ENCODE data around the gene MEGF11.

The MEGF11 gene

DNA sequence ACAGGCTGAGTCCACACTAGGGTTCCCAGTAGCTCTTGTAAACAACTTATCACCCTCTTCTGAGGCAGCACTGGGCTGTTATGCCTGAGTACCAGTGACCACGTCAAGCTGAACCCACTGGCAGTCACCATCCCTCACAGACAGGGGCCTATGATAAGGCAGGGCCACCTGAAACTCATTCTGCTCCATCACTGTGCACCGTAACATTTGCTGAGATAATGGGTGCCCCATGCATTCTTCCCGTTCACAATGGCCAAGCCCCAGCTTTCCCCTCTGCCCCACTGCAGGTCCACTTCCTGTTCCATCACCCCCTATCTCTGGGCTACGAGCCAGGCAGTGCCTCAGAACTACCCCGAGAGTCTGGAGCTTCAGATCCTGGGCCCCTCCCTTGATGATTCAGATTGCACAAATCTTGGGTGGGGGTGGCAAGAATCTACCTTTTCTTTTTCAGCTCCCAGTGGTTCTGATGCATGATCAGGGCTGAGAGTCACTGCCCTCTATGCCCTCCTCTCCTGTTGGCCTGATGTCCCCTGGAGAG, 226.2 kb downstream of the MEGF11 start:
- Histone ChIP-seq H3K4me2 (ENCODE audit: low read length) (no peak overlapping the region), H3K4me3 (ENCODE audit: low read depth, low read length) (no peak overlapping the region), H3K27ac (no peak overlapping the region), H3K27me3 (ENCODE audit: control insufficient read depth, insufficient read depth, low read length) (no peaks in the 10 kb centered on the region), H3K36me3 (ENCODE audit: control insufficient read depth, insufficient read depth, low read length) (no peaks in the 10 kb centered on the region), H3K79me2 (no peaks in the 10 kb centered on the region), H3K4me1 (peaks cover 6% of the 10 kb centered on the region), H2AFZ (no peak overlapping the region), H3K9me3 (ENCODE audit: control insufficient read depth, low read length) (no peaks in the 10 kb centered on the region), H3K9ac (no peak overlapping the region)
- TF ChIP-seq, protein P1, sequence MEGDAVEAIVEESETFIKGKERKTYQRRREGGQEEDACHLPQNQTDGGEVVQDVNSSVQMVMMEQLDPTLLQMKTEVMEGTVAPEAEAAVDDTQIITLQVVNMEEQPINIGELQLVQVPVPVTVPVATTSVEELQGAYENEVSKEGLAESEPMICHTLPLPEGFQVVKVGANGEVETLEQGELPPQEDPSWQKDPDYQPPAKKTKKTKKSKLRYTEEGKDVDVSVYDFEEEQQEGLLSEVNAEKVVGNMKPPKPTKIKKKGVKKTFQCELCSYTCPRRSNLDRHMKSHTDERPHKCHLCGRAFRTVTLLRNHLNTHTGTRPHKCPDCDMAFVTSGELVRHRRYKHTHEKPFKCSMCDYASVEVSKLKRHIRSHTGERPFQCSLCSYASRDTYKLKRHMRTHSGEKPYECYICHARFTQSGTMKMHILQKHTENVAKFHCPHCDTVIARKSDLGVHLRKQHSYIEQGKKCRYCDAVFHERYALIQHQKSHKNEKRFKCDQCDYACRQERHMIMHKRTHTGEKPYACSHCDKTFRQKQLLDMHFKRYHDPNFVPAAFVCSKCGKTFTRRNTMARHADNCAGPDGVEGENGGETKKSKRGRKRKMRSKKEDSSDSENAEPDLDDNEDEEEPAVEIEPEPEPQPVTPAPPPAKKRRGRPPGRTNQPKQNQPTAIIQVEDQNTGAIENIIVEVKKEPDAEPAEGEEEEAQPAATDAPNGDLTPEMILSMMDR (IDR thresholded peaks at IDR 0.05) = no peak

DNA sequence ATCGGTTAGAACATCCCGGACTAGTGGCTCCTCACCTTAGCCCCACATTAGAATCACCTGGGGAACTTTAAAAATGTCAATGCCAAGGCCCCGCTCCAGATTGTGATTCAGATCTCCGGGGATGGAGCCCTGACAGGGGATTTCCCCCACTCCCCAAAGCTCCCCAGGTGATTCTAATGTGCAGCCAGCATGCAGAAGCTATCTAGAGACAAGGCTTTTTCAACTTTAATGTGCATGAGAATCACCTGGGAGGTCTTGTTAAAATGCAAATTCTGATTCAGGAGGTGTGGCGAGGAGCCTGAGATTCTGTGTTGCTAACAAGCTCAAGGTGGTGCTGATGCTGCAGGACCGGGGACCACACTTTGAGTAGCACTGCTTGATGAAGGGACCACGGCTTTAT, 227.6 kb downstream of the MEGF11 start:
- TF ChIP-seq, protein P1 (IDR thresholded peaks at IDR 0.05) = no peak
- H3K9me3 ChIP-seq (ENCODE audit: control insufficient read depth, low read length) = no peaks in the 10 kb centered on the region
- H3K27me3 ChIP-seq (ENCODE audit: control insufficient read depth, insufficient read depth, low read length) = no peaks in the 10 kb centered on the region
- peaks cover 13% of the 10 kb centered on the region for H3K4me1 ChIP-seq
- no peak overlapping the region for H2AFZ ChIP-seq
- H3K36me3 ChIP-seq (ENCODE audit: control insufficient read depth, insufficient read depth, low read length) = no peaks in the 10 kb centered on the region
- no peak overlapping the region for H3K4me2 ChIP-seq (ENCODE audit: low read length)
- no peak overlapping the region for H3K9ac ChIP-seq
- H3K79me2 ChIP-seq = no peaks in the 10 kb centered on the region
- H3K4me3 ChIP-seq (ENCODE audit: low read depth, low read length) = no peak overlapping the region
- H3K27ac ChIP-seq = no peak overlapping the region

DNA sequence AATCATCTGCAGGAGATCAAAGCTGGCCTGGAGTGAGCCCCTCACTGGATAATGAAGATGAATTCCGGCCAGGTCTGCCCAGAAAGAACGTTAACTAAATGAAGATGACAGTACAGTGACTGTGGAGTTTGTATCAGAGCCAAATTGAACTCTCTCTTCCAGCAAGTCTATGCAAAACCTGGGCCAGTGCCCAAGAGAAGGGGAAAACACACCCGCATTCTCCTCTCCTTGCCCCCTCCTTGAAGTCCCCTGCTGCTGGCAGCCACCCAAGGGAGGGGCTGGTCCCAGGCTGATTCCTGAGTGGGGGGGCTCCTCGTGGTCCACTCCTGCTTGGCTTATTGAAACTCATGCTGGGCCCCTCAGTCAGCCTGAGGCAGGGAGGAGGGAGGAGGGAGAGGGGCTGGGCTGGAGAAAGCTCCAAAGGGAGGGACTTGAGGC, 228.5 kb downstream of the MEGF11 start:
- no peaks in the 10 kb centered on the region for H3K9me3 ChIP-seq (ENCODE audit: control insufficient read depth, low read length)
- H3K9ac ChIP-seq = no peak overlapping the region
- H3K27me3 ChIP-seq (ENCODE audit: control insufficient read depth, insufficient read depth, low read length) = no peaks in the 10 kb centered on the region
- TF ChIP-seq, protein P1 (IDR thresholded peaks at IDR 0.05) = no peak
- no peak overlapping the region for H3K4me3 ChIP-seq (ENCODE audit: low read depth, low read length)
- no peak overlapping the region for H3K27ac ChIP-seq
- no peaks in the 10 kb centered on the region for H3K79me2 ChIP-seq
- peaks cover 13% of the 10 kb centered on the region for H3K4me1 ChIP-seq
- H3K4me2 ChIP-seq (ENCODE audit: low read length) = no peak overlapping the region
- H3K36me3 ChIP-seq (ENCODE audit: control insufficient read depth, insufficient read depth, low read length) = no peaks in the 10 kb centered on the region
- no peak overlapping the region for H2AFZ ChIP-seq

DNA sequence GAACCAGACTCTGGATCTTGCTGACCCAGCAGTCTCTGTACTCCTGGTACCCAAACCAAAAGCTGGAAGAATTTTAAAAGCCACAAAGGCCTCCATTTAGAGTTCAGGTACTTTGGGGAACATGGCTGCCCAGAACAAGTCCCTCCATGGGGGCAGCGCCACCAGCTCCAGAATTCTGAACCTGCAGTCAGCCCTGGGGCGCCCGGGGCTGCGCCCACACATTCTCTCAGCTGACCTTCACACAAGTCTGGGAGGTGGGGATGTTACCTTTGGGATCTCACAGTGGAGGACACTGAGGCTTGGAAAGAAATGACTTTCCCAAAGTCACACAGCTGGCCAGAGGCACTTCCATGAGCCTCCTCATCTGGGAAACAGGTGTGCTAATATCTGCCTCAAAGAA, 229.4 kb downstream of the MEGF11 start:
- no peaks in the 10 kb centered on the region for H3K9me3 ChIP-seq (ENCODE audit: control insufficient read depth, low read length)
- peaks cover 13% of the 10 kb centered on the region for H3K4me1 ChIP-seq
- H2AFZ ChIP-seq = no peak overlapping the region
- no peaks in the 10 kb centered on the region for H3K27me3 ChIP-seq (ENCODE audit: control insufficient read depth, insufficient read depth, low read length)
- no peaks in the 10 kb centered on the region for H3K79me2 ChIP-seq
- no peak overlapping the region for H3K27ac ChIP-seq
- no peaks in the 10 kb centered on the region for H3K36me3 ChIP-seq (ENCODE audit: control insufficient read depth, insufficient read depth, low read length)
- TF ChIP-seq, protein P1 (IDR thresholded peaks at IDR 0.05) = no peak
- H3K9ac ChIP-seq = no peak overlapping the region
- no peak overlapping the region for H3K4me3 ChIP-seq (ENCODE audit: low read depth, low read length)
- no peak overlapping the region for H3K4me2 ChIP-seq (ENCODE audit: low read length)

DNA sequence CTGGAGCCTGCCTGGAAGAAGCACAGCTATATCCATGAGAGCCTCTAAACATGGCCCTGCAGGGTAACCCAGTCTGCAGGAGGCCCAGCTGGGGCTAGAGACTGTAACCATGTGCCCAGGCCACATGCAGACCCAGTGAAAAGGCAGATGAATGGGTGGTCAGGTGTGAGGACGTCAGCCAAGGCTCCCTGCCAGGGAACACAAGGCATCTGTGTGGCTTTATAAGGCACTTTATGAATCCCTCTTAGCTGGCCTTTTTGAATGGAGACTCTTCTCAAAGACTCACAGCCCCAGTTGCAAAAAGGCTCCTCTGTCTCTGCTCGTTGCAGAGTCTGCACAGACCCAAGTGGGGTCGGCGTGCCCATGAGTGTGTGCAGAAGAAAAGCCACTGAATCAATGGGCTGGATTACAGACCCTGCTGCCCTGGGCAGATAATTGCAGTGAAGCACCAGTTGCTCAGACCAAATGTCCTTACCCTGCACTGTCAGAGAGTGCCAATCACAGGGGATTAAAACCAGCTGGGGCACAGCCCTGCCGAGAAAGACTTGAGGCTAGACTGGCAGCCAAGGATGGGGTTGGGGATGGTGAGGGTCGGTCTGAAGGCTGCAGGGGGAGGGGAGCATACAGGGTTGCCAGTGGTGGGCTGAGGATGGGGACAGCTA, 230.1 kb downstream of the MEGF11 start:
- Histone ChIP-seq H2AFZ (no peak overlapping the region), H3K9me3 (ENCODE audit: control insufficient read depth, low read length) (no peaks in the 10 kb centered on the region), H3K36me3 (ENCODE audit: control insufficient read depth, insufficient read depth, low read length) (no peaks in the 10 kb centered on the region), H3K27me3 (ENCODE audit: control insufficient read depth, insufficient read depth, low read length) (no peaks in the 10 kb centered on the region), H3K4me2 (ENCODE audit: low read length) (no peak overlapping the region), H3K4me3 (ENCODE audit: low read depth, low read length) (no peak overlapping the region), H3K79me2 (no peaks in the 10 kb centered on the region), H3K9ac (no peak overlapping the region), H3K27ac (no peak overlapping the region), H3K4me1 (peaks cover 13% of the 10 kb centered on the region)
- TF ChIP-seq, protein P1 (IDR thresholded peaks at IDR 0.05) = no peak

Data from parathyroid adenoma (tissue), 2 donors.